ENCODE data around the gene TMBIM1.

The TMBIM1 gene

GRCh38 chr2:218274586-218274985, 17.7 kb downstream of the TMBIM1 start:
- in situ Hi-C loops (cut with HindIII; ENCODE audit: low sequenced_read_pairs): loop anchor here (5.0 kb wide), 1 partner anchor 33 kb away; no protein-coding TSS in a partner anchor

DNA sequence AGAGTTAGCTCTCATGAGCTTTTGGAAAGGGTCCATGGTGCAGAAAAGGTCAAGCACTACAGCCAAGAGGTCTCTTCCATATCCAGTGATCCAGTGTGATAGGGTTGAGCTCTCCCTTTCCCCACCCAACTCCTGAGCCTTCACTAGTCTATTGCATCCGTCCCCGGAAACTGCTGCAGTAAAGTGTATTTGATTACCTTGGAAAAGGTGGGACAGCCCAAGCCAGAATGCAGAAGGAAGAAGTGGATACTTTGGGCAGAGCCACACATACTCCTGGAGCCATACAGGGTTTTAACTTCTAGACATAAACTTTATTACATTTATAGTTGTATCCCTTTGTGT, 18.4 kb downstream of the TMBIM1 start:
- in situ Hi-C loops (cut with HindIII; ENCODE audit: low sequenced_read_pairs): loop anchor here (5.0 kb wide), 1 partner anchor 33 kb away; no protein-coding TSS in a partner anchor

- in situ Hi-C loops (cut with HindIII; ENCODE audit: low sequenced_read_pairs): loop anchor here (5.0 kb wide), 1 partner anchor 34 kb away; no protein-coding TSS in a partner anchor
These were observed 18.9 kb downstream of the TMBIM1 start for GRCh38 chr2:218273214-218273907.

DNA sequence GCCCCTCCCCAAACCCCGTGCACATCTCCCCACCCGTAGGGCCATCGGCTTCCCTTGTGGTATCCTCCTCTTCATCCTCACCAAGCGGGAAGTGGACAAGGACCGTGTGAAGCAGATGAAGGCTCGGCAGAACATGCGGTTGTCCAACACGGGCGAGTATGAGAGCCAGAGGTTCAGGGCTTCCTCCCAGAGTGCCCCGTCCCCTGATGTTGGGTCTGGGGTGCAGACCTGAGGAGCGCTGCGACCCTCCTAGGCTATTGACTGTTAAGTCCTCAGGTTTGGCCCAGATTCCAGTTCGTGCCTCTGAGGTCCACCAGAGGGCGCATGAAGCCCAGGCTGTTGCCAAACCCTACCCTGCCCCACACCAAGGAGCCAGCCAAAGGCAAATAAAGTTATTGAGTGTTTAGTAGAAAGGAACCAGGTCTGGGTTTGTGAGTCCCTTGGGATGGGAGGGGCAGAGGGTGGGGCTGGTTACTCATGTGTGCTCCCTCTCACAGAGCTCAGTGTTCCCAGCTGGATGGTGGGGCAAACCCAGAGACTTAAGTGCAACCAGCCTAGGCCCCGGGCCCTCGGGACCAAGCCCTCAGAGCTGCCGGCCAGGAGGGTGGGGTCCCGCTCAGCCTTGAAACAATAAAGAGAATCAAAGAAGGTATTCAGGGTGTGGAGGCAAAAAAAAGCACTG, 19.6 kb downstream of the TMBIM1 start:
- in situ Hi-C loops (cut with HindIII; ENCODE audit: low sequenced_read_pairs): loop anchor here (5.0 kb wide), 1 partner anchor 35 kb away; no protein-coding TSS in a partner anchor

DNA sequence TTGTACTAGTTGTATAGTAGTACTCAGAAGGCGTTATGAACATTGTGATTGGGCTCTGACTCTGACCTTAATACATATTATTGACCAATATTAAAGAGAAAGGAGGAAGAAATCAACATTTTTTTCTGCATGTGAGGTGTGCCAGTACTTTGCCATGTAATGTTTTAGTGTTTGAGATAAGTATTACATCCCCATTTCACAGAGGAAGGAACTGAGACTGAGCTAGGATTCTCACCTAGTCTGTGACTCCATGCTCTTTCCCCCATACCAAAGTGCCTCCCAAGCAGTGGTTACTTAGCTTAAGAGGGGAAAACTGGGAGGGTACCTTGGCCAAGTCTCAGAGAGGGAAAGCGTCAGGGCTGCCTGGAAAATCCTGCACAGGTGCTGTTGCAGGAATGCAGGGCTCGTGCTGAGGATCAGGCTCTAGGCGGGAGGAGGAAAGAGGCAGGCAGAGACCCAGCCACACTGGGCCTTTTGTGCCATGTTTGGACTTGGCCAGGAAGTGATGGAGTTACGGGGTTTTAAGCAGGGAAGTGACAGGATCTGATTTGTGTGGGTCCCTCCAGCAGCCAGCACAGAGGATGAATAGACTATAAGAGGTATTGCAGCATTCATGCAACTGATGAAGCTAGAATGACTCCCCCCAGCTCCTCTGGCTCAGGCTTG, 20.3 kb downstream of the TMBIM1 start:
- in situ Hi-C loops (cut with HindIII; ENCODE audit: low sequenced_read_pairs): loop anchor here (5.0 kb wide), 1 partner anchor 35 kb away; no protein-coding TSS in a partner anchor

GRCh38 chr2:218271487-218271797, 20.9 kb downstream of the TMBIM1 start:
- in situ Hi-C loops (cut with HindIII; ENCODE audit: low sequenced_read_pairs): loop anchor here (5.0 kb wide), 1 partner anchor 36 kb away; no protein-coding TSS in a partner anchor

GRCh38 chr2:218270721-218271486, 21.4 kb downstream of the TMBIM1 start:
- in situ Hi-C loops (cut with HindIII; ENCODE audit: low sequenced_read_pairs): loop anchor here (5.0 kb wide), 1 partner anchor 36 kb away; no protein-coding TSS in a partner anchor

DNA sequence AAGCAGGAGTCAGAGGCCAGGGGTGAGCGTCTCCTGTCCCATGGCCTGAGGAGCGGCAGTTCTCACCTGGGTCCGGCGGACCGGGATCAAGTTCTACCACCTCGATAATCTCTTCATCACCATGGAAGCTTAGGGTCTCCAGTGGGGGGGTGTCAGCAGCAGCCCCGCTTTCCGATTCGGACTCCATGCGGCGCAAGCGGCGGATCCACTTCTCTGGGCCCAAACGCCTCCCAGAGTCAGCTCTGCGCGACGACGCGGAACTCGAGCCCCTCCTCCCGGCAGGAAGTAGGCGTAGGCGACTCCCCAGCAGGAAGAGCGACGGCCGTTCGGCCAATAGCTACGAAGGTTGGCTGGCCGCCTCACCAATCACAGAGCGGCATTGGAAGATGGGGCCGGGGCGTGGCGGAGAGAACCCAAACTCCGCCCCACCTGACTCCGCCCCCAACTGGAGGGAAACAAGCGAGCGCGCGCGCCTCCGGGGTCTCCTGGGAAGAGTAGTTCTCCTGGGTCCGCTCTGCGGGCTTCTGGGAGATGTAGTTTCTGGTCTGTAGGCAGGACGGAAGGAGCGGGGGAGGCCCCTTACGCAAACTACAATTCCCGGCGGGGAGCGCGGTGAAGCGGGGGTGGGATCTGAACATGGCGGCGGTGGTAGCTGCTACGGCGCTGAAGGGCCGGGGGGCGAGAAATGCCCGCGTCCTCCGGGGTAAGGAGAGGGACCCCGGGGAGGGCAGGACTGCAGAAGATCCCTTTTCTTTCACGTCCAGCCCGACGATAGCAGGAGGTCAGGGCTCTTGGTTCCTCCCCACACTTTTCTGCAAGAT, 22.2 kb downstream of the TMBIM1 start, which contains the start of the genes AAMP and PNKD:
TSS of gene AAMP (minus strand) at position 238 of the 821 bp plus-strand sequence. CDS start at position 187, 51 bp downstream.
TSS of gene PNKD (plus strand) at position 620 of the 821 bp plus-strand sequence. CDS start at position 637, 17 bp downstream.
- in situ Hi-C loops (cut with HindIII; ENCODE audit: low sequenced_read_pairs): loop anchor here (5.0 kb wide), 1 partner anchor 37 kb away; no protein-coding TSS in a partner anchor

- in situ Hi-C loops (cut with HindIII; ENCODE audit: low sequenced_read_pairs): no loop called here
These were observed 25.0 kb downstream of the TMBIM1 start for GRCh38 chr2:218267259-218267658.

- in situ Hi-C loops (cut with HindIII; ENCODE audit: low sequenced_read_pairs): no loop called here
These were observed 25.9 kb downstream of the TMBIM1 start for GRCh38 chr2:218266316-218266979.

- in situ Hi-C loops (cut with HindIII; ENCODE audit: low sequenced_read_pairs): no loop called here
These were observed 26.7 kb downstream of the TMBIM1 start for GRCh38 chr2:218265626-218266025.

GRCh38 chr2:218264773-218265561, 27.3 kb downstream of the TMBIM1 start:
- in situ Hi-C loops (cut with HindIII; ENCODE audit: low sequenced_read_pairs): no loop called here

- in situ Hi-C loops (cut with HindIII; ENCODE audit: low sequenced_read_pairs): no loop called here
These were observed 28.3 kb downstream of the TMBIM1 start for GRCh38 chr2:218263817-218264641.

DNA sequence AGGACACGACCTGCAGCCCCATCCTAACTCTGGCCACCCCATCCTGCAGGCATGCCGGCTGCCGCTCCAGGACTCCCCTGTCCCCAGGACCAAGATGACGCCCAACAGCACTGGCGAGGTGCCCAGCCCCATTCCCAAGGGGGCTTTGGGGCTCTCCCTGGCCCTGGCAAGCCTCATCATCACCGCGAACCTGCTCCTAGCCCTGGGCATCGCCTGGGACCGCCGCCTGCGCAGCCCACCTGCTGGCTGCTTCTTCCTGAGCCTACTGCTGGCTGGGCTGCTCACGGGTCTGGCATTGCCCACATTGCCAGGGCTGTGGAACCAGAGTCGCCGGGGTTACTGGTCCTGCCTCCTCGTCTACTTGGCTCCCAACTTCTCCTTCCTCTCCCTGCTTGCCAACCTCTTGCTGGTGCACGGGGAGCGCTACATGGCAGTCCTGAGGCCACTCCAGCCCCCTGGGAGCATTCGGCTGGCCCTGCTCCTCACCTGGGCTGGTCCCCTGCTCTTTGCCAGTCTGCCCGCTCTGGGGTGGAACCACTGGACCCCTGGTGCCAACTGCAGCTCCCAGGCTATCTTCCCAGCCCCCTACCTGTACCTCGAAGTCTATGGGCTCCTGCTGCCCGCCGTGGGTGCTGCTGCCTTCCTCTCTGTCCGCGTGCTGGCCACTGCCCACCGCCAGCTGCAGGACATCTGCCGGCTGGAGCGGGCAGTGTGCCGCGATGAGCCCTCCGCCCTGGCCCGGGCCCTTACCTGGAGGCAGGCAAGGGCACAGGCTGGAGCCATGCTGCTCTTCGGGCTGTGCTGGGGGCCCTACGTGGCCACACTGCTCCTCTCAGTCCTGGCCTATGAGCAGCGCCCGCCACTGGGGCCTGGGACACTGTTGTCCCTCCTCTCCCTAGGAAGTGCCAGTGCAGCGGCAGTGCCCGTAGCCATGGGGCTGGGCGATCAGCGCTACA, 29.4 kb downstream of the TMBIM1 start:
- in situ Hi-C loops (cut with HindIII; ENCODE audit: low sequenced_read_pairs): no loop called here

DNA sequence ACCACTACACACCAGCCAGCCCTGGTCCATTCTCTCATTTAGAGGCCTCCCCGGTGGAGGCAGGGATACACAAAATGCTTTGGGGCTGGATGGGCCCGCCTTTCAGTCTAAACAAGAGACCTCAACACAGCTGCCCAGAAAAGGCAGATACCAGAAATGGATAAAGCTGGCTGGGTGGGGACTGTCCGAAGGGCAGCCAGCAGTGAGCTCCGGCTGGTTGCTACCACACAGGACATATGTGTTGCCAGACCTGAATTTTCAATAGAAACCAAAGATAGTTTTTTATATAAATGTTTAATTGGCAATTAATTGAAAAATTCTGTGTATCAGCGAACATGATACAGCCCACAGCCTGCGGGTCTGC, 30.1 kb downstream of the TMBIM1 start:
- in situ Hi-C loops (cut with HindIII; ENCODE audit: low sequenced_read_pairs): no loop called here

DNA sequence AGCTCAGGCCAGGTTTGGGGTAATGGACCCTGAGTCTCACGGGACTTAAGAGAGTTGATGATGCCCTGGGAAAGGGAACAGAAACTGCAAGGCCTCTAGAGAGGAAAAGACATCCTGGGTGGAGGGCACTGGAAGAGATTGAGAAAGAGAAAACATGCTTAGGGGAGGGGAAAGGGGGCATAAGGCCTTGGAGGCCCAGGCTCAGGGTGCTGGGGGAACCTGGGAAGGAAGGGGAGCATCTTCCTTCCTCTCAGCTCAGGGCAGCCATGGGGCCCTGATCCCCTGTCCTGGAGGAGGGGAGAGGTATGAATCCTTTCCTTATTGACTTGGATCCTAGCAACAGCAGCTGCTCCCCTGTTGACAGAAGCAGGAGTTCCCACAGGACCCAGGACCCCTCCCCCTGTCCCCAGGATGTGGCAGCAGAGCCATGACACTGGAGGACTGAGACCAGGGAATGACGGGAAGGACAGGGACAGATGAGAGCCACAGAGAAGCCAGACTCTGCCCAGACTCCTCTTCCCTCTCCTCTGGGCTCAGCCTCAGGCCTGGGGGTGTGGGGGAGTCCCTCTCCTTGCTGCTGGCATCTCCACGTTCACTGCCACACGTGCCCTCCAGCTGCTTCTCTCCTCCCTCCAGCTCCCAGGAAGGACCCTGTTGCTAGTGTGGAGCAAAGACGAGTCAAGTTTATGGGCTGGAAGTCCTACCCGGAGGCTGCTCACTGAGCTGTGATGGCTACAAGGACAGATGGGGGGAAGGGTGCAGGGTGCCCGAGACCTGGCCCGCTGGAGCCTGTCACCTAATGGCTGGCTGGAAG, 30.7 kb downstream of the TMBIM1 start:
- in situ Hi-C loops (cut with HindIII; ENCODE audit: low sequenced_read_pairs): no loop called here

All from endothelial cell of hepatic sinusoid (primary cell).